SK-N-SH (cell line): ENCODE data around the gene TGFBI. TPM values are rescaled to one million over a fixed set of nuclear protein-coding genes. Genes with fewer than 3 reads are reported as not detected.

ENCODE experiments used
- CTCF ChIA-PET: fragments of 300-600, 350-600 bp; formaldehyde crosslinking; extraction: SDS; loops from one replicate; lab custom pipeline; 2021; lab: Yijun Ruan, JAX
- POLR2A ChIA-PET: fragments of 350-600 bp; sonication (Branson Sonifier 250); formaldehyde crosslinking; extraction: SDS; loops from one replicate; lab custom pipeline; 2020; ENCODE audit warnings: antibody characterized with exemption, inconsistent platforms; lab: Yijun Ruan, JAX
- DNase-seq: peaks from one replicate; pipeline ENCODE4 v3.0.0; 2012
- H2AFZ ChIP-seq: fragments of 200-600 bp; sonication (generic); 2 replicates; pipeline ENCODE4 v1.8.1; 2016; ENCODE audit warnings: antibody characterized with exemption, mild to moderate bottlenecking, low read depth
- H3F3A ChIP-seq: fragments of 200-600 bp; sonication (generic); replicated peaks from 2 replicates; pipeline ENCODE3; 2016; ENCODE audit warnings: antibody characterized with exemption, mild to moderate bottlenecking; ENCODE audit not compliant: insufficient read depth
- H3K27ac ChIP-seq, 2 experiments: fragments of 200-500 bp in 1 of 2; fragments of 200-600 bp in 1 of 2; sonication (Bioruptor generic) in 1 of 2; sonication (generic), shearing (Covaris generic) in 1 of 2; 2 replicates each; pipeline versions ENCODE4 v1.5.1 to v1.6.1; 2014 to 2016; ENCODE audit warnings: low read depth in 2 of 2, inconsistent platforms in 1 of 2, low read length in 1 of 2, mild to moderate bottlenecking in 1 of 2, mixed read lengths in 1 of 2
- H3K27me3 ChIP-seq: fragments of 200-600 bp; sonication (generic), shearing (Covaris generic); 2 replicates; pipeline ENCODE4 v1.6.1; 2016; ENCODE audit warnings: mixed run types; ENCODE audit not compliant: insufficient read depth
- H3K36me3 ChIP-seq, 2 experiments: fragments of 200-500 bp in 1 of 2; fragments of 200-600 bp in 1 of 2; sonication (Bioruptor generic) in 1 of 2; sonication (generic) in 1 of 2; replicated peaks in 1 of 2; 2 replicates each; pipeline versions ENCODE3 to v1.5.1; 2014 to 2016; ENCODE audit warnings: low read length in 1 of 2, mild to moderate bottlenecking in 1 of 2; ENCODE audit not compliant: insufficient read depth in 2 of 2, control insufficient read depth in 1 of 2
- H3K4me1 ChIP-seq, 2 experiments: fragments of 200-500 bp in 1 of 2; fragments of 200-600 bp in 1 of 2; sonication (Bioruptor generic) in 1 of 2; sonication (generic), shearing (Covaris generic) in 1 of 2; 2 replicates each; pipeline versions ENCODE4 v1.5.1 to v1.6.1; 2014 to 2016; ENCODE audit warnings: low read depth in 1 of 2, low read length in 1 of 2, mixed run types in 1 of 2; ENCODE audit not compliant: insufficient read depth in 2 of 2, control insufficient read depth in 1 of 2
- H3K4me2 ChIP-seq: fragments of 200-600 bp; sonication (generic), shearing (Covaris generic); 2 replicates; pipeline ENCODE4 v1.6.1; 2017; ENCODE audit warnings: mixed run types
- H3K4me3 ChIP-seq, 2 experiments: fragments of 200-500 bp in 1 of 2; fragments of 200-600 bp in 1 of 2; sonication (Bioruptor generic) in 1 of 2; sonication (generic), shearing (Covaris generic) in 1 of 2; 2 replicates each; pipeline versions ENCODE4 v1.5.1 to v1.8.1; 2014 to 2016; ENCODE audit warnings: low read depth in 2 of 2, inconsistent platforms in 1 of 2, low read length in 1 of 2, mild to moderate bottlenecking in 1 of 2, mixed read lengths in 1 of 2, moderate library complexity in 1 of 2
- H3K79me2 ChIP-seq: fragments of 200-600 bp; sonication (generic); 2 replicates; pipeline ENCODE4 v1.8.1; 2017; ENCODE audit warnings: mild to moderate bottlenecking; ENCODE audit not compliant: insufficient read depth
- H3K9ac ChIP-seq: fragments of 200-600 bp; sonication (generic); 2 replicates; pipeline ENCODE4 v1.6.1; 2017; ENCODE audit warnings: mixed run types
- H3K9me2 ChIP-seq: fragments of 200-600 bp; sonication (generic); 2 replicates; pipeline ENCODE4 v1.6.1; 2017; ENCODE audit warnings: mixed run types
- H3K9me3 ChIP-seq: fragments of 200-600 bp; sonication (generic); 2 replicates; pipeline ENCODE4 v1.6.1; 2017; ENCODE audit warnings: mixed run types, mild to moderate bottlenecking, moderate library complexity
- H4K20me1 ChIP-seq: fragments of 200-600 bp; sonication (generic); 2 replicates; pipeline ENCODE4 v1.6.1; 2017; ENCODE audit warnings: mild to moderate bottlenecking, mixed run types; ENCODE audit not compliant: insufficient read depth
- ELF1 ChIP-seq: IDR thresholded peaks from 2 replicates; pipeline ENCODE4 v1.4.0; 2012
- EP300 ChIP-seq, 2 experiments: IDR thresholded peaks; 2 replicates each; pipeline versions ENCODE4 v1.4.0 to v1.6.1; 2012; ENCODE audit warnings: borderline replicate concordance in 1 of 2, low read depth in 1 of 2, low read length in 1 of 2
- FOXM1 ChIP-seq: IDR thresholded peaks from 2 replicates; pipeline ENCODE4 v1.4.0; 2012; ENCODE audit warnings: low read depth, mild to moderate bottlenecking
- GABPA ChIP-seq: IDR thresholded peaks from 2 replicates; pipeline ENCODE4 v1.4.0; 2012; ENCODE audit warnings: low read depth, mild to moderate bottlenecking
- GATA2 ChIP-seq: sonication (generic); formaldehyde crosslinking; IDR thresholded peaks from 2 replicates; pipeline ENCODE4 v1.5.0; 2020; ENCODE audit warnings: mild to moderate bottlenecking, missing genetic modification reagents
- MXI1 ChIP-seq: IDR thresholded peaks from 2 replicates; pipeline ENCODE4 v1.6.1; 2012; ENCODE audit warnings: mild to moderate bottlenecking, low read depth, low read length, improper control_type of control experiment
- NRF1 ChIP-seq: IDR thresholded peaks from 2 replicates; pipeline ENCODE4 v1.6.1; 2012; ENCODE audit warnings: low read depth, mild to moderate bottlenecking, low read length
- POLR2AphosphoS5 ChIP-seq: IDR thresholded peaks from 2 replicates; pipeline ENCODE4 v1.6.1; 2012; ENCODE audit warnings: low read depth, low read length
- RCOR1 ChIP-seq: fragments of 150-350 bp; IDR thresholded peaks from 2 replicates; pipeline ENCODE4 v1.6.1; 2017; ENCODE audit warnings: antibody characterized with exemption, low read length
- RFX5 ChIP-seq: IDR thresholded peaks from 2 replicates; pipeline ENCODE4 v1.6.1; 2012; ENCODE audit warnings: mild to moderate bottlenecking, improper control_type of control experiment, low read length
- SMC3 ChIP-seq: IDR thresholded peaks from 2 replicates; pipeline ENCODE4 v1.6.1; 2012; ENCODE audit warnings: low read depth, low read length, improper control_type of control experiment
- USF2 ChIP-seq: fragments of 150-350 bp; IDR thresholded peaks from 2 replicates; pipeline ENCODE4 v1.6.1; 2017; ENCODE audit warnings: antibody characterized with exemption, low read length, low read depth, borderline replicate concordance
- WGBS: methylation state at CpG from one replicate; pipeline ENCODE4 v1.1.6; 2017; ENCODE audit warnings: low lambda C conversion rate; 5-methylcytosine and 5-hydroxymethylcytosine counted together
- polyA plus RNA-seq, 3 experiments: library from polyadenylated mRNA; depleted of rRNA; stranded (reverse); fragments of >200 nt; gene quantifications; 2 replicates each; pipeline ENCODE4 v1.2.3, GENCODE V29; 2012
- TF ChIP-seq, protein P1 (sequence below): IDR thresholded peaks from 2 replicates; pipeline ENCODE4; 2012
- TF ChIP-seq, protein P2 (sequence below): fragments of 150-350 bp; IDR thresholded peaks from 2 replicates; pipeline ENCODE4 v1.6.1; 2016; ENCODE audit warnings: mild to moderate bottlenecking, low read depth, low read length
- TF ChIP-seq, protein P3 (sequence below): IDR thresholded peaks from 2 replicates; pipeline ENCODE4 v1.4.0; 2012; ENCODE audit warnings: low read depth, borderline replicate concordance

The TGFBI gene
- polyA plus RNA-seq, 1 of the 3 experiments (the other 2 are of a cell fraction), result 2,678 TPM

GRCh38 chr5:136055612-136056309 lies 27.0 kb downstream of the TGFBI start:
- peak overlapping the region; percentile 29; the same call in 1 of the 2 replicates for H3K9ac ChIP-seq
- H3K4me2 ChIP-seq, result peak overlapping the region; percentile 55; the same call in 1 of the 2 replicates
- peaks cover 18 to 59% of the 10 kb centered on the region in 2 experiments; a peak in 3 of 4 replicates for H3K4me1 ChIP-seq
- no peak overlapping the region for H3K4me3 ChIP-seq
- POLR2A ChIA-PET, result no interaction called here
- no peaks in the 10 kb centered on the region for H3K27me3 ChIP-seq
- H3K79me2 ChIP-seq, result peaks cover 7% of the 10 kb centered on the region; the same call in 1 of the 2 replicates
- no peaks in the 10 kb centered on the region for H4K20me1 ChIP-seq
- WGBS, result 91% methylated on average over 14 of the region's 14 CpGs
- H3F3A ChIP-seq, result peaks cover 88% of the 10 kb centered on the region
- no peaks in the 10 kb centered on the region for H3K9me2 ChIP-seq
- H3K9me3 ChIP-seq, result no peaks in the 10 kb centered on the region
- H3K36me3 ChIP-seq, result peaks cover 37 to 49% of the 10 kb centered on the region in 2 experiments
- peak overlapping the region; percentile 89 to 97; a peak in 3 of 4 replicates for H3K27ac ChIP-seq
- TF ChIP-seq FOXM1, result no peak
- no peak for TF ChIP-seq NRF1
- TF ChIP-seq, protein P1, sequence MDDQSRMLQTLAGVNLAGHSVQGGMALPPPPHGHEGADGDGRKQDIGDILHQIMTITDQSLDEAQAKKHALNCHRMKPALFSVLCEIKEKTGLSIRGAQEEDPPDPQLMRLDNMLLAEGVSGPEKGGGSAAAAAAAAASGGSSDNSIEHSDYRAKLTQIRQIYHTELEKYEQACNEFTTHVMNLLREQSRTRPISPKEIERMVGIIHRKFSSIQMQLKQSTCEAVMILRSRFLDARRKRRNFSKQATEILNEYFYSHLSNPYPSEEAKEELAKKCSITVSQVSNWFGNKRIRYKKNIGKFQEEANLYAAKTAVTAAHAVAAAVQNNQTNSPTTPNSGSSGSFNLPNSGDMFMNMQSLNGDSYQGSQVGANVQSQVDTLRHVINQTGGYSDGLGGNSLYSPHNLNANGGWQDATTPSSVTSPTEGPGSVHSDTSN, result no peak
- no peak for TF ChIP-seq GATA2 (CRISPR knock-in tag)
- no peak for TF ChIP-seq SMC3
- no peak for TF ChIP-seq USF2
- no peak for TF ChIP-seq POLR2AphosphoS5
- TF ChIP-seq GABPA, result no peak
- TF ChIP-seq RFX5, result no peak
- TF ChIP-seq, protein P2, sequence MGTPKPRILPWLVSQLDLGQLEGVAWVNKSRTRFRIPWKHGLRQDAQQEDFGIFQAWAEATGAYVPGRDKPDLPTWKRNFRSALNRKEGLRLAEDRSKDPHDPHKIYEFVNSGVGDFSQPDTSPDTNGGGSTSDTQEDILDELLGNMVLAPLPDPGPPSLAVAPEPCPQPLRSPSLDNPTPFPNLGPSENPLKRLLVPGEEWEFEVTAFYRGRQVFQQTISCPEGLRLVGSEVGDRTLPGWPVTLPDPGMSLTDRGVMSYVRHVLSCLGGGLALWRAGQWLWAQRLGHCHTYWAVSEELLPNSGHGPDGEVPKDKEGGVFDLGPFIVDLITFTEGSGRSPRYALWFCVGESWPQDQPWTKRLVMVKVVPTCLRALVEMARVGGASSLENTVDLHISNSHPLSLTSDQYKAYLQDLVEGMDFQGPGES, result no peak
- TF ChIP-seq ELF1, result no peak
- no peak for TF ChIP-seq MXI1
- TF ChIP-seq, protein P3, sequence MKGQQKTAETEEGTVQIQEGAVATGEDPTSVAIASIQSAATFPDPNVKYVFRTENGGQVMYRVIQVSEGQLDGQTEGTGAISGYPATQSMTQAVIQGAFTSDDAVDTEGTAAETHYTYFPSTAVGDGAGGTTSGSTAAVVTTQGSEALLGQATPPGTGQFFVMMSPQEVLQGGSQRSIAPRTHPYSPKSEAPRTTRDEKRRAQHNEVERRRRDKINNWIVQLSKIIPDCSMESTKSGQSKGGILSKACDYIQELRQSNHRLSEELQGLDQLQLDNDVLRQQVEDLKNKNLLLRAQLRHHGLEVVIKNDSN, result no peak
- no peak for TF ChIP-seq RCOR1
- no peak for TF ChIP-seq EP300 (IDR thresholded peaks at IDR 0.05; ENCODE audit: borderline replicate concordance in 1 of 2, low read depth in 1 of 2, low read length in 1 of 2)
- CTCF ChIA-PET, result interaction anchor here (1.1 kb wide), 1 partner anchor 117 kb away, joined by 3 read pairs; no protein-coding TSS in a partner anchor
- DNase-seq, result no peak
- no peak overlapping the region for H2AFZ ChIP-seq
